Osteoblast (primary cell): ENCODE data around the gene XAB2. TPM values are rescaled to one million over a fixed set of nuclear protein-coding genes. Genes with fewer than 3 reads are reported as not detected.

ENCODE experiments used
- DNase-seq: peaks from one replicate; pipeline ENCODE4 v3.0.0; 2011; ENCODE audit warnings: low spot score, mixed read lengths; ENCODE audit not compliant: insufficient read length; ENCODE audit errors: missing footprints
- H2AFZ ChIP-seq: 2 replicates; pipeline ENCODE4 v1.6.0; 2011; ENCODE audit warnings: mild to moderate bottlenecking, low read length
- H3K27ac ChIP-seq: 2 replicates; pipeline ENCODE4 v1.5.1; 2011; ENCODE audit warnings: mild to moderate bottlenecking, low read depth, low read length, moderate library complexity
- H3K27me3 ChIP-seq: 2 replicates; pipeline ENCODE4 v1.6.0; 2012; ENCODE audit warnings: mild to moderate bottlenecking, control low read depth, inconsistent platforms, low read length, moderate library complexity; ENCODE audit not compliant: insufficient read depth
- H3K36me3 ChIP-seq: 2 replicates; pipeline ENCODE4 v1.5.1; 2011; ENCODE audit warnings: mild to moderate bottlenecking, low read length, control low read depth, moderate library complexity; ENCODE audit not compliant: insufficient read depth
- H3K4me1 ChIP-seq: 2 replicates; pipeline ENCODE4 v1.5.1; 2011; ENCODE audit warnings: mild to moderate bottlenecking, low read length, control low read depth, moderate library complexity; ENCODE audit not compliant: insufficient read depth
- H3K4me2 ChIP-seq: 2 replicates; pipeline ENCODE4 v1.6.0; 2011; ENCODE audit warnings: mild to moderate bottlenecking, low read length; ENCODE audit not compliant: insufficient read depth
- H3K4me3 ChIP-seq: fragments of 200-600 bp; sonication (generic); 3 replicates; pipeline ENCODE4 v1.5.1; 2012; ENCODE audit warnings: mild to moderate bottlenecking, low read length, inconsistent platforms; ENCODE audit not compliant: insufficient read depth
- H3K79me2 ChIP-seq: 2 replicates; pipeline ENCODE4 v1.6.0; 2012; ENCODE audit warnings: mild to moderate bottlenecking, low read length, control low read depth, inconsistent platforms; ENCODE audit not compliant: insufficient read depth
- H3K9me3 ChIP-seq: 2 replicates; pipeline ENCODE4 v1.5.1; 2011; ENCODE audit warnings: low read depth, low read length, control low read depth
- H4K20me1 ChIP-seq: 2 replicates; pipeline ENCODE4 v1.6.0; 2012; ENCODE audit warnings: mild to moderate bottlenecking, low read length, control low read depth; ENCODE audit not compliant: insufficient read depth
- total RNA-seq: library from RNA; depleted of rRNA; stranded (reverse); fragments of >200 nt; gene quantifications from 2 replicates; pipeline ENCODE4 v1.2.3, GENCODE V29; 2012
- TF ChIP-seq, protein P1 (sequence below): IDR thresholded peaks from 2 replicates; pipeline ENCODE4 v1.5.1; 2011; ENCODE audit warnings: mild to moderate bottlenecking, low read depth, low read length, moderate library complexity; ENCODE audit errors: extremely low read depth

The XAB2 gene
- total RNA-seq, 1 donor, result 40.5 TPM

DNA sequence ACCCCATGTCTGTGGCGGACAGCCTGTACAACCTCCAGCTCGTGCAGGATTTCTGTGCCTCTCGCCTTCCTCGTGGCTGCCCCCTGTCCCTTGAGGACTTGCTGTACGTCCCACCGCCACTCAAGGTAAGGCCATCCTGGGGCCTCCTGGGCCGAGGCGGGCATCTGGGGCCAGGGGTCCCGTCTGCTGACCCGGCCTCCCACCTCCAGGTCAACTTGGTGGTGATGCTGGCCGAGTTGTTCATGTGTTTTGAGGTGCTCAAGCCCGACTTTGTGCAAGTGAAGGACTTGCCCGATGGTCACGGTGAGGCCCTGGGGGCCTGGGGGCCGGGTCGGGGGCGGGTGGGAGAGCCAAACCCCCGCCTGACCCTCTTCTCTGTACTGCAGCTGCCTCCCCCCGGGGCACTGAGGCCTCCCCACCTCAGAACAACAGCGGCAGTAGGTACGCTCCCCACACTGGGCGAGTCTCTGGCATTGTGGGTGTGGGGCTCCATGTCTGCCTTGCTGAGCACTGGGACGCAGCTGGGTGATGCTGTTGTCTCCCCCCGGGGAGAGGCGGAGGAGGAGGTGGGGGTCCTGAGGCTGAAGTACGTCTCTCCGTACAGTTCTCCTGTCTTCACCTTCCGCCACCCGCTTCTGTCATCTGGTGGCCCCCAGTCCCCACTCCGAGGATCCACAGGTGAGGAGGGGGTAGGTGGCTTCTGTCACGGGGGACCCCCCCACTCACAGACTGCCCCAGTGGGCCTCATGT lies 18.7 kb downstream of the XAB2 start:
- Histone ChIP-seq H3K27me3 (no peaks in the 10 kb centered on the region), H3K4me2 (no peak overlapping the region), H2AFZ (no peak overlapping the region), H3K36me3 (no peaks in the 10 kb centered on the region), H3K27ac (no peak overlapping the region), H4K20me1 (no peaks in the 10 kb centered on the region), H3K9me3 (no peaks in the 10 kb centered on the region), H3K4me3 (no peak overlapping the region), H3K4me1 (no peaks in the 10 kb centered on the region), H3K79me2 (no peaks in the 10 kb centered on the region)
- TF ChIP-seq, protein P1, sequence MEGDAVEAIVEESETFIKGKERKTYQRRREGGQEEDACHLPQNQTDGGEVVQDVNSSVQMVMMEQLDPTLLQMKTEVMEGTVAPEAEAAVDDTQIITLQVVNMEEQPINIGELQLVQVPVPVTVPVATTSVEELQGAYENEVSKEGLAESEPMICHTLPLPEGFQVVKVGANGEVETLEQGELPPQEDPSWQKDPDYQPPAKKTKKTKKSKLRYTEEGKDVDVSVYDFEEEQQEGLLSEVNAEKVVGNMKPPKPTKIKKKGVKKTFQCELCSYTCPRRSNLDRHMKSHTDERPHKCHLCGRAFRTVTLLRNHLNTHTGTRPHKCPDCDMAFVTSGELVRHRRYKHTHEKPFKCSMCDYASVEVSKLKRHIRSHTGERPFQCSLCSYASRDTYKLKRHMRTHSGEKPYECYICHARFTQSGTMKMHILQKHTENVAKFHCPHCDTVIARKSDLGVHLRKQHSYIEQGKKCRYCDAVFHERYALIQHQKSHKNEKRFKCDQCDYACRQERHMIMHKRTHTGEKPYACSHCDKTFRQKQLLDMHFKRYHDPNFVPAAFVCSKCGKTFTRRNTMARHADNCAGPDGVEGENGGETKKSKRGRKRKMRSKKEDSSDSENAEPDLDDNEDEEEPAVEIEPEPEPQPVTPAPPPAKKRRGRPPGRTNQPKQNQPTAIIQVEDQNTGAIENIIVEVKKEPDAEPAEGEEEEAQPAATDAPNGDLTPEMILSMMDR, result no peak
- peak; percentile 68 for DNase-seq

DNA sequence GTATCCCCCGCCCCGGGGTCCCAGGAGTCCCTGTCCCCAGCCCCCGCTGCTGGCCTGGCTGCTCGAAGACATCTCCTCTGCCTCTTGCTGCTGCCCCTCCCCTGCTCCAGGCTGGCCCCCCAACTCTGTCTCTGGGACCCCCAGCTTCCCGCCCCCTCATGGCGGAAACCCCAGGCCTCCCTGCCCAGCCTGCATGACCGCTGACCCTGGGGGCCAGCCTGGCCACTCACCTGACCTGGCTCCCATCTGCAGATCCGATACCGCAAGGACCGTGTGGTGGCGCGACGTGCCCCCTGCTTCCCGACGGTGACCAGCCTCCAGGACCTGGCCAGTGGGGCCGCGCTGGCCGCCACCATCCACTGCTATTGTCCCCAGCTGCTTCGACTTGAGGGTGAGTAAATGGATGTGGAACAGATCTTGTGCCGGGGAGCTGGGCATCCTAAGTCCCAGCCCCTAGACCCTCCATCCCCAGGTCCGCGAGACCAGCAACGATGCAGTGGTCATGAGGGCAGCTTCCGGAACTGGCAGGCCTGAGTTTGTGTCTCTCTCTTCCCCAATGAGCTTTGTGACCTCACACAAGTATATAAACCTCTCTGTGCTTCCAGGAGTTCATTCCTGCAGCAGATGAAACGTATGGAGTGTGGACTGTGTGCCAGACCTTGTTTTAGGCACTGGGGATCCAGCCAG lies 21.3 kb downstream of the XAB2 start:
- TF ChIP-seq, protein P1, result no peak
- peak; percentile 67 for DNase-seq
- Histone ChIP-seq H3K4me3 (no peak overlapping the region), H3K27me3 (no peaks in the 10 kb centered on the region), H3K9me3 (no peaks in the 10 kb centered on the region), H2AFZ (no peak overlapping the region), H3K79me2 (no peaks in the 10 kb centered on the region), H4K20me1 (no peaks in the 10 kb centered on the region), H3K36me3 (no peaks in the 10 kb centered on the region), H3K4me2 (no peak overlapping the region), H3K4me1 (no peaks in the 10 kb centered on the region), H3K27ac (no peak overlapping the region)

DNA sequence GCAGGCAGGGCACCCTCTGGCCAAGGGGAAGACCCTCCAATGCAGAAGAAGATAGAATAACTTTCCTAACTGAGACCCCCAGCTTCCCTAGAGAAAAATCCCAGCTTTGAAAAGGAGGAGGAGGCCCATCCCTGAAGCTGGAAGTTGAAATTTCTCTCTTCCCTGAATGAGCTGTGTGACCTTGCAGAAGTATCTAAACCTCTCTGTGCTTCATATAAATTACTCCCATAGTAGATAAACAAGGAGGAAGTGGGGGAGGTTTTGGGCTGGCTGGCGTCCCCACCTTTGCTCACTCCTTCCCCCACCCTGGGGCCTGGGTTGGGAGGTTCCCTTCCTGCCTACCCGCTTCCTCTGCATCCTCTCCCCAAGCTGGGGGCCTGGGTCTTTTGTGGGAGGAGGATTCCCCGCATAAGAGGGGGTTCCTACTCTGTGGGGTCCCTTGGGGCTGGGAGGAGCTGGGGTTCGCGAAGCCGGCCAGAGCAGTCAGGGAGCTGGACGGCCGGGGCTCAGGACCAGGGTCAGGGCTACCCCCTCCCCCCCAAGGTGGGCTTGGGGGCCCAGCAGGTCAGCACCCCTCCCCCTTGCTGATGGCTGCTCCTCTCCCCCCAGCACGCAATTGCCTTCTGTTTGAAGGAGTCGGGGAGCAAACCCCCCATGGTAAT lies 22.0 kb downstream of the XAB2 start:
- no peaks in the 10 kb centered on the region for H4K20me1 ChIP-seq
- no peak overlapping the region for H2AFZ ChIP-seq
- H3K4me3 ChIP-seq, result no peak overlapping the region
- H3K9me3 ChIP-seq, result no peaks in the 10 kb centered on the region
- H3K36me3 ChIP-seq, result no peaks in the 10 kb centered on the region
- TF ChIP-seq, protein P1, result no peak
- peak; percentile 84 for DNase-seq
- no peak overlapping the region for H3K27ac ChIP-seq
- no peaks in the 10 kb centered on the region for H3K79me2 ChIP-seq
- no peak overlapping the region for H3K4me2 ChIP-seq
- no peaks in the 10 kb centered on the region for H3K4me1 ChIP-seq
- H3K27me3 ChIP-seq, result no peaks in the 10 kb centered on the region

DNA sequence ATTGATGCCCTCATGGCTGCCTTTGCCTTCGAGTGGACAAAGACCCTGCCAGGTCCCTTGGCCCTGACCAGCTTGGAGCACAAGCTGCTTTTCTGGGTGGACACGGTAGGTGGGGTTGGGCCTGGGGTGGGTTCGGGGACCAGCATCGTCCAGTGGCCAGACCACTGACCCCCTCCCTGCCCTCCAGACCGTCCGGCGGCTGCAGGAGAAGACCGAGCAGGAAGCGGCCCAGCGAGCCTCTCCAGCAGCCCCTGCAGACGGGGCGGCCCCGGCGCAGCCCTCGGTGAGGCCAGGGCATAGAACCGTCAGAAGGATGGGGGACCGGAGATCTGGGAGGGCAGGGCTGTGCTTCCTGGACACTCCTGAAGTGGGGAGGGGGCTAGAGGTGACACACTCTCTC lies 23.1 kb downstream of the XAB2 start:
- Histone ChIP-seq H3K9me3 (no peaks in the 10 kb centered on the region), H3K79me2 (no peaks in the 10 kb centered on the region), H3K4me1 (no peaks in the 10 kb centered on the region), H3K27ac (no peak overlapping the region), H3K4me2 (no peak overlapping the region), H3K36me3 (no peaks in the 10 kb centered on the region), H3K4me3 (no peak overlapping the region), H3K27me3 (no peaks in the 10 kb centered on the region), H2AFZ (no peak overlapping the region), H4K20me1 (no peaks in the 10 kb centered on the region)
- peak; percentile 73 for DNase-seq
- TF ChIP-seq, protein P1, result no peak
